Measurements from ENCODE around the gene SLC38A10.
"Not testable (repeated sequence)": the region's sequence is repeated elsewhere in the genome, so short reads cannot be mapped to it uniquely, and the experiment has no call there.

The SLC38A10 gene

DNA sequence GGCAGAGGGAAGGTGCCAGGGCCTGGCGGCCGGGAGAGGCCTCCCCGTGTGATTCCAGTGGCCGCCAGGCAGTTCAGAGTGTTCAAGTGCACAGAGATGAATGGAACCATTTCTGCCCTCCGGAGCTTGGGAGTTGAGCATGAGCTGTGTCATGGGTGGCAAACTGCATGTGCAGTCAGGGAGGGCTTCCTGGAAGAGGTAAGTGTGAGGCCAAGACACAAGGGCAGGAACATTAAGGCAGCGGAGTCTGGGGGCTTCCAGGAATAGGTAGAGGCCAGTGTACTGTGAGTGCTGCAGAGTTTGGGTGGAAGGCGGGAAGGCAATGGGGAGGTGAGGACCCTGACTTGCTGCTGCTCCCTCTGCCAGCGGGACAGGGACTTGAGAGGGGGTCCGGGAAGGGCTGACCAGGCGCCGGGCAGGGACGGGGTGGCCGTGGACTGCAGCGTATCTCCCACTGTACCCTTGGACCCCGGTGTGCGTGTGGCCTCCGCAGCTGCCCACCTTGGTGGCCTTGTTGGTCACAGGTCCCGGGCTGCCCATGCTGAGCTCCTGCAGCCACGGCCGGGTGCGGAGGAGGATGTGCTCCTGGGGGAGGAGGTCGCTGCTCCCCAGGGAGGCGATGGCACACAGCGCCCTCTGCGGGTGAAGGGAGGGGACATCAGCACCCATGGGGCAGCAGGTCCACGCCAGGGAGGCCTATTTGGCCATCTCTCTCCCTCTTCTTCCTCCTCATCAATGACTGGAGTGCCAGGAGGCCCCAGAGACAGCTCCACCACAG, 64.9 kb downstream of the SLC38A10 start:
- no peak for DNase-seq

DNA sequence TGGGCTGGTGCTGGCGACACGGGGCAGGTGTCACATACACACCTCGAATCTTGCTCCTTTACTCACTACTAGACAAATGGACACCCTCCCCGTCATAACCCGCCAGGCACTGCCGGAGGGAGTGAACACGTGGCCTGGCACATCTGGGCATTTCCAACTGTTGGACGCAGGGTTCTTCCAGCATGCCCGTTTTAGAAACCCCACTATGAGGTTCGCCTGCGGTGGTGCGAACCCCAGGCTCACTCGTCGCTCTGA, 65.5 kb downstream of the SLC38A10 start:
- DNase-seq, result no peak

DNA sequence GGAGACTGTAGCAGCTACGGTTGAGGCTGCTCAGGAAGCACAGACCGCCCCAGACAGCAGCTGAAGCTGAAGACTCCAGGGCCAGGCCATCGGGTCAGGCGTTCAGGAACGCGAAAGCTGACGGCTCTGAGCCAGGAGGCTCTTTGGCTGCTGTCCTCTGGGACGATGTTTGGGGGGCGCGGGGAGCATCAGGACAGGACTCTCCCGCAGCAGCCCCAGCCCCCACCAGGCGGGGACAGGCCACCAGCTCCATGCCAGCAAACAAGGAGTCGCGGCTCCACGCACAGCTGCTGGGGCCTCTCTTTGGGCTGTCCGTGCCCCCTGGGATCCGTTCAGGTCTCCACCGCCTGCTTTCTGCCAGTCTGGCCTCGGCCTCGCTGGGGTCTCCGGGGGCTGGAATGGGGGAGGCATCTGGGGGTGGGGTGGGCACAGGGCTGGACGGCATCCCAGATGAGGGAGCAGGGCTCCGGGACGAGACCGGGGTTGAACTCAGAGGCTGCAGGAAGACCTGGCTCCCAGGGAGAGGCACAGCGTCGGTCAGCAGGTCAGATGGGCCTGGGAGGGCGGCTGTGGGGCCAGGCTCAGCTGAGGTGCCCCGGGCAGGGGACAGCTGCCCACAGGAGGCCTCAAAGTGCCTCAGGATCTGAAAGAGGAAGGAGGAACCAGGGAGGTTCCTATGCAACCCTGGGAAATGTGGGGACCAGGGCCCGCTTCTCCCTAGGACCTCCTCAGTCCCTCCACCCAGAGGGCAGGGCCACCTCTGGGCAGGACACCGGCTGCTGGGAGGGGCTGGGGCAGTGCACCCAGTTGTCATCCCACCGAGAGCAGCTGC, 66.1 kb downstream of the SLC38A10 start:
- DNase-seq, result no peak

DNA sequence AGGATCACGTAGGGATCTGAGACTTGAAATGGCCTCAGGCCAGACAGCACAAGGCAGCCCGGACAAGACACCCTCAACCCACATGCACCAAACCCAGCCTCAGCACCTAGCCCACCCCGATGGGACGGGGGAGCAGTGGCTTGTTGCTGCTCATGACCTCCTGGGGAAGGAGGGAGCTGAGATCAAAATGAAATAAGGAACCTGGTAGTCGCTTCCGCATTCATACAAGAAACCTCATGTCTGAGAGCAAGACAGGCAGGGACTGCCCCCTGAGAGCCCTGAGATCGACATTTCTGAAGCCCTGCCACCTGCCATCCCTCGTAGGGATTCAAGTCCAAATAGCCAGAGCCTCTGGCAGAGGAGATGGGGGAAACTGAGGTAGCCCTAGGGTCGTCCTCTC, 66.7 kb downstream of the SLC38A10 start:
- no peak for DNase-seq

DNA sequence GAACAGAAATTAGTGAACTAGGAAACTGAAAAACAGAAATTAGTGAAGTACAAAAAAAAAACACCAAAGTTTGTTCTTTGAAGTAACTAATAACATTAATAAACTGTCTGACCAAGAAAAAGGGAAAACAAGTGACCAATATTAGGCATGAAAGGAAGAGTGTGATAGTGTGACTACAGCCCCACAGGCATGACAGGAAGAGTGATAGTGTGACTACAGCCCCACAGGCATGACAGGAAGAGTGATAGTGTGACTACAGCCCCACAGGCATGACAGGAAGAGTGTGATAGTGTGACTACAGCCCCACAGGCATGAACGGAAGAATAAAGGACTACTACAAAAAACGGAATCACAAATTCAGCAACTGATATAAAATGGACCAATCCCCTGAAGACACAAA, 67.5 kb downstream of the SLC38A10 start:
- DNase-seq, result not testable (repeated sequence)

DNA sequence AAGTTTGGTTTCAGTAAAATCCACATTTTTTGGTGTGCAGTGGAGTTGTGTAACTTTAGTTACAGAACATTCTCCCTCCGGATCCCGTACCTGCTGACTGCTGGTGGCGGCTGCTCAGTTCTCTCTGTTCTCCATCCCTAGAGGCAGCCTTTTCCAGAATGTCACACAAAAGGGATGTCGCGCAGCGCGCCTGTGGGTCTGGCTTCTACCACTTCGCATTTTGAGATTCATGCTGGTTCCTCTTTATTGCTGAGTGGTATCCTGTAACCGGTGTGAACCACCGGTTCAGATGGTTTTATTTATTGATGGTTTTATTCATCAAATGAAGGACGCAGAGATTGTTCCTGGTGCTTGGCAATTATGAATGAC, 71.4 kb downstream of the SLC38A10 start:
- no peak for DNase-seq

DNA sequence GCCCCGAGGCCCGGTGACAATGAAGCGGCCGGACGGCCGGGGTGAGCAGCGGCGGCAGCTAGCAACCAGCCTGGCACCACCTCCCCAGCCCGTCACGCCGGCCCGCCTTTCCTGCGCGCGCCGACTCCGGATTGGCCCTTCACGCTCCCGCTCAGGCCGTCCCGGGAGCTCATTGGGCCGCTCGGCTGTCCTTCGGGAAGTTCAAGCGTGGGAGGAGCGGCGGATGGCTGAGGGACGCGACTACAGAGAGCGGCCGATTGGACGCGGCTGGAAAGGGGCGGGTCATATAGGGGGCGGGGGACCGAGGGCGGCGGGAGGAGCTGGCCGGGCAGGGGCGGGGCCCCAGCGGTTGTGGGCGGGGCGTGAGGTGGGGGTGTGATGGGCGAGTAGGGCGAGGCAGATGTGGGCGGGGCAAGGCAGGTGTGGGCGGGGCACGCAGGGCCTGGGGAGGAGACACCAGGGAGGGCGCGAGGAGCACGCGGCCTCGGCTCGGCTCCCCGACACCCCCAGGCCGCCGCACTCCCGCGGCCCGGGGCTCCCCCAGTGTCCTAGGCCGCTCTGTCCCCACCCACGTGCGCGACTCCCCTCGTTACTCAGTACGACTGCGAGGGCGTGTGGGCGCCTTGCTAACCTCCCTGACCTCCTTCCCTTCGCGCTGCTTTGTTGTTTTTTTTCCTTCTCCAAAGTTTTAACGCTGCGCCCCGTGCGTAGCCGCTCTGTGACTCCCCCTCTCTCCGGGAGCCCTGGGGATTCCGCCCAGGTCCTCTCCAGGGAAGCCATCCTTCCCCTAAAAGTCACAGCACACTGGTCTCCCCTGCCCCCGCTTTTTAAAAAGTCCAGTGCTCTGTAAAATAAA, 72.0 kb downstream of the SLC38A10 start, which contains the start of gene CEP131:
Gene CEP131, minus strand, starts transcription at position 60 of the 856 bp plus-strand sequence. CDS start 2,909 bp downstream, outside the sequence.
- DNase-seq, result peak; percentile 92

DNA sequence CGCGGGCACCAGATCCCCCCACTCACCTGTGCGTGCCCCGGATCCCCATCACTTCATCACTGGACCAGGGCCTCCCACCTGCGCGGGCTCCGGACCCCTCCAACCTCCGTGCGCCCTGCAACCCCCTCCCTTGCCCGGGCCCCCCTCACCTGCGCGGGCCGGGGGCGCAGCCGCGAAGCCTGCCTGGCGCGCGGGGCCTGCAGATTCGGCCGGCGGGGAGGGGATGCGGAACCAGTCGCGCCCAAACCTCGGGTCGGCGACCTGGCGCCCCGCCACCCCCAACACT, 72.5 kb downstream of the SLC38A10 start:
- no peak for DNase-seq

DNA sequence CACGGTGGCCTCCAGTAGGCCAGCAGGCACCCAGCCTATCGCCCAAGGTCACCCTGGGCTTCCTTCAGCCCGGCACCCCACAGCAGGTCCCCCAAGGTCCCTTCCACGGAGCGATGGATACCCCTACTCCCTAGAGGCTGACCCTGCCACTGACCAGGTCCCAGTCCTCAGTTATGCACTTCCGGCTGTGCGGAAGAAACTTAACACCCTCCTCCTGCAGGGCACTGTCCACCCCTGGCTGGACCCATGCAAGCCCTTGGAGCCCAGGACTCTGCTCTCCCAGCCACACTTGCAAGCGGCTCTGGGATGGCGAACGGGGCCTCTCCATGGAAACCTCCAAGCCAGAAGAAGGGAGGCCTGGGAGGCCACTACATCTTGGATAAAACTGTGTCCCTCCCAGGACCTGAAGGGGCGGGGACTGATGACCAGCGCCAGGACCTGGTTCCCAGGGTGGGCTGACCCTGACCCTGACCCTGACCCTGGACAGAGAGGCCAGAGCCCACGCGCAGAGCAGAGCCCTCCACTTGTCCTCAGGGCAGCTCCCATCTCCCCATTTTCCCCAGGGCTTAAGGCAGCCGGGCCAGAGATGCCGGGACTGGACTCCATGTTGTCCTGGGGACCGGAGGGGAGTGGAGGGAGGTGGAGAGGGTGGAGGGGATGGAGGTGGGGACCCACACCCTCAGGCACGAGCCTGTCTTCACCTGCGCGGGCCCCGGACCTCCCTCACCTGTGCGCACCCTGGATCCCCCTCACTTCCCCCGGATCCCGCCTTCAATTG, 73.1 kb downstream of the SLC38A10 start:
- DNase-seq, result peak; percentile 20

DNA sequence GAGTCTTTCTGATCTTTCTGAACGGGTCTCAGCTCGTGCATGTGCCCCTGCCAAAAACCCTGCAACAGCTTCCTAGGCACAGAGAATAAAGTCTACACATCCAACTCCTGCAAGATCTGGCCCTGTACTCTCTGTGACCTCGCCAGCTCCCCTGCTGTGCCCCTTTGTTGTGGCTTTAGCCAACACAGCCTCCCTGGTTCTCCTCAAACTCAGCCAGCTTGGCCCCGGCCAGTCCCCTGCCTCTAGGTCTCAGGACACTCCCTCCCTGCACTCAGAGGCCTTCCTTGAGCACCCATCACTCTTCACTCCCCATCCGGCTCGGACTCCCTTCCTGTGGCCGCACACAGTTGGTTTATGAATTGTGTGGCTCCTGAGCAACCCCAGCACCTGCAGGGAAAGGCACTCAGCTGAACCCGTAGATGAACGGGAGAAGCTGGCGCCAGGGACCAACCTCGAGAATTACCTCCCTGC, 73.7 kb downstream of the SLC38A10 start:
- no peak for DNase-seq

DNA sequence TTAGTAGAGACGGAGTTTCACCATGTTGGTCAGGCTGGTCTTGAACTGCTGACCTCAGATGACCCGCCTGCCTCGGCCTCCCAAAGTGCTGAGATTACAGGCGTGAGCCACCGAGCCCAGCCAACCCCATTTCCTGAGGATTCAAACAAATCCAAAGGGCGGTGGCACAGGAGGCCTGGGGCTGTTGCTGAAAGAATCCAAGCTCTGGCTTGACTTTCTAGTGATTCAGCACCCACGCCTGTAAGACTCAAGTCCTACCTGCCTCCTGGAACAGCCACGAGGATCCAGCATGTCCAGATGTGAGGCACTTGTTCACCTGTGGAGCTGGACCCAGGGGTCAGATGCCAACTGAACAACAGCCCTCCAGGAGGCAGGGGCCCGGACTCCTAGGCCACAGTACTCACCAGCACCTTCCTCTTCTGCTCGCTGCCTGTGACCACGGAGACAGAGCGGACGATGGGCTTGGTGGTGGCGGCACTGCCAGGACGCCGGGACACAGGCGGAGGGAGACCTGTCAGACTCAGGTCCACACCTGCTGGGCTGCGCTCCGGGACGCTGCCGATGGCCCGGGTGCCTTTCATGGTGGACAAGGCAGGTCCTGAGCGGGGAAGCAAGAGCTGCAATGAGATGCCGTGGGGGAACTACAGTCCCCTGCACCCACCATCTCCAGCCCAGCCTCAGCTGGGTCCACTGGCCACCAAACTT, 75.5 kb downstream of the SLC38A10 start:
- no peak for DNase-seq

DNA sequence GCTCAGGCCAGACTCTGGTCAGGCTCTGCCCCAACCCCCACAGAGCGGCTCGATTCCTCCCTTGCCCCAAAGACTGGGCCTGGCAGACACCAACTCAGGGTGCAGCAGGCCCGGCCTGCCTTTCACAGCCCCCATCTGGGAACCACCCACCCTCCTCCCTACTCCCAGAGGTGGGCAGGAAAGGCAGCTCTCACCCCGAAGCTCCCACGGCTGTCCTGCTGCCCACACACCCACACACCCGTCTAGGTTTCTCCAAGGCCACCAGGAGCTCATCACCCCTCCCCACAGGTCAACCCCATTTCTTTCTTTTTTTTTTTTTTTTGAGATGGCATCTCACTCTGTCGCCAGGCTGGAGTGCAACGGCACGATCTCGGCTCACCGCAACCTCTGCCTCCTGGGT, 76.1 kb downstream of the SLC38A10 start:
- DNase-seq, result no peak

DNA sequence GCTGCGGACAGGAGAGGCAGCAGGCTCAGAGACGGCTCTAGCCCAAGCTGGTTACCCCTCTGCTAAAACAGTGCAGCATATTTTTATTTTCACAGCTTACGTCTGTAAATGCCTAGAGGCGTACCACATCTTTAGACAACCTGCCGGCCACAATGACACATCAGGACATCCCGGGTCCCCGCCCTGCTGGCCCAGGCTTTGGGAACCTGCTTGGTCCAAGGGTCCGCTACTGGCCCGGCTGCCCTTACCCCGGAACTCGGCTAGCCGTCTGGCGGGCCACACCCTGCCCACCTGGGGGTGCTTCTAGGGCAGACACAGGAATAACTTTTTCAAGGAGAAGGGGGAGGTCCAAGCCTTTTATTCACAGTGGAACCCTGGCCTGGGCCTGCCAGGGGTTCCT, 76.6 kb downstream of the SLC38A10 start:
- no peak for DNase-seq

DNA sequence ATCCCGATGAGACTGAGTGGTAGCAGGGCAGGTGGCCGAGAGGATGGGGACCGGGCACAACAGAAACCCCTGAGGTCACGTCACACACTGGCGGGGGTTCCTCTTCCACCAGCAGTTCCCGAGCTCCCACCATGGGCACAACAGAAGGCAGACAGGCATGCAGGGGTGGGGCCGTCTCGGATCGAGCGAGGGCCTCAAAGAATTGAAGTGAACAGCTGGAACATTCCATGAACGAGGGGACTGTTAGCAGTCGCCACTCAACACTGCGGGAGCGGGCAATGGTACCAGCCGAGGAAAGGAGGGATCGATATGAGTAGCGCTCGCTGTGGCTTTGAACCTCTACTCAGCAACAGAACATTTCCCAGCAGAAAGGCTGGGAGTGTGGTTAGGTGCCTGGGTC, 77.6 kb downstream of the SLC38A10 start:
- DNase-seq, result no peak

DNA sequence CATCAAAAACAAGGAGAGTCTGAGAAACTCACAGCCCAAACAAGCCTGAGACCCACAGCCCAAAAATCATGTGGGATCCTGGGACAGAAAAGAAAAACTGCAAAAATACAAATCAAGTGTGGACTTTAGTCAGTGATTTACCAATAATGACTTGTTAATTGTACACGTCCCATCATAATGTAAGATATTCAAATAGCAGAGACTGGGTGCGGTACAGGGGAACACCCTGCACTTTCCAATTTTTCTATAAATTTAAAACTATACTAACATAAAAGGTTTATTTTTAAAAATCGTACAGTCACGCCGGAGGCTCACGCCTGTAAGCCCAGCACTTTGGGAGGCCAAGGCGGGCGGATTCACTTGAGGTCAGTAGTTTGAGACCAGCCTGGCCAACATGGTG, 81.1 kb downstream of the SLC38A10 start:
- DNase-seq, result no peak

DNA sequence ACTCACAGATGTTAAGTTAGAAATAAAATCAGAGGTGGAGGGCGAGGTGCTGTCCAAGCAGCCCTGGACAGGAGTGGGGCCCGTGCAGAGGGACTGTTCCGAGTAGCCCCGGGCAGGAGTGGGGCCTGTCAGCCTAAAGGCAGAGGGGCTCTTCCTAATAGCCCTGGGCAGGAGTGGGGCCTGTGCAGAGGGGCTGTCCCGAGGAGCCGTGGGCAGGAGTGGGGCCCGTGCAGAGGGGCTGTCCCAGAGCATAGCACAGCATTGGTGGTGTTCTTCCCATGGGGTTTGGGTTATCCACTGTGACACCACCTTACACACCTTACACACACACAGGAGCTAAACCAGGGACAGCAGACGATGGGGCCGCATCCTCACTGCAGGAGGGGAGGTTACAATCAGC, 82.7 kb downstream of the SLC38A10 start:
- DNase-seq, result no peak

DNA sequence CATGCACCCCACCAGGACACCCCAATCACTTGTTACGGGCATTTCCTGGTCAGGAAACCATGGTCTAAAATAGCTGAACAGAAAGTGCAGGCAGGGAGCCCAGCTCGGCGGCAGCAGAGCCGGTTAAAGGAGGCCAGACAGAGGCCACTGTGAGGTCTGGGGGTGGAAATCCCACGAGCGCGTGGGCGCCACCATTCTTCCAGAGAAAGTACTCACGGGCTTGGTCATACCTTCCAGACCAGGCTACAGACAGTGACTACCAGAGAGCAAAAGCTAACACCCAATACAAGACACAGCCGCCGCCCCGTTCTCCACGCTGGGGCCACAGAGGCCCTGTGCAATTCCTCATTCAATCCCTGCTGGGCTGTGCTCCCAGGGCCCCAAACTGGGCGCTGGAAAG, 84.2 kb downstream of the SLC38A10 start:
- no peak for DNase-seq

DNA sequence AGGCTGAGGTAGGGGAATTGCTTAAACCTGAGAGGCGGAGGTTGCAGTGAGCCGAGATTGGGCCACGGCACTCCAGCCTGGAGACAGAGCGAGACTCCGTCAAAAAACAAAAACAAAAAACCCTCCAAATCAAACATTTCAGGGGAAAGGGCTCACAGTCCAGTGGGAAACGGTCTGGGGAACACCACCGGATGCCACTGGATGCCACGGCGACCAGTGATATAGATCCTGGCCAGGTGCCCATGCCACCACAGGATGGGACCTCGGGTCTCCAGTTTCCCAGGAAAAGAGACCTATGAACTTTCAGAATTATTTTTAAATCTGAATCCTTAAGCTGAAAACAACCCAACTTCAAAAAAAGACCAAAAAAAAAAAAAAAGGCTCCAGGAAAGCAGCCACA, 84.6 kb downstream of the SLC38A10 start:
- no peak for DNase-seq

DNA sequence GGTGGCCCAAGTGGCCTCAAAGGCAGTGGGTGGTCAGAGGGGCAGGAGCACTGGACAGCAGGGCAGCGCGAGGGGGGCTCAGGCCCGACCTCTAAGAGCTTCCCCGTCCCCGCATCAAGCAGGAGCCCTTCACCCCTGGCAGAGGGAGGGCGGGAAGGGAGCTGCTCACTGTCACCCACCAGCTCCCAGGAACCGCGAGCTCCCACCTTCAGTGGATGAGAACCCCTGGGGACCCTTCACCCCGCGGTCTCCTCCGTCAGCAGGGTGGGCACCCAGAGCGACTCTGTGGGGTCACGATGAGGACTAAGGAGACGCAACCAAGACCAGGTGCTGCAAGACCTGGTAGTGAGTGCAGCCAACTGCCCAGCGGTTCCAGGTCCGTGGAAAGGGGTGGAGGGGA, 86.0 kb downstream of the SLC38A10 start:
- no peak for DNase-seq

DNA sequence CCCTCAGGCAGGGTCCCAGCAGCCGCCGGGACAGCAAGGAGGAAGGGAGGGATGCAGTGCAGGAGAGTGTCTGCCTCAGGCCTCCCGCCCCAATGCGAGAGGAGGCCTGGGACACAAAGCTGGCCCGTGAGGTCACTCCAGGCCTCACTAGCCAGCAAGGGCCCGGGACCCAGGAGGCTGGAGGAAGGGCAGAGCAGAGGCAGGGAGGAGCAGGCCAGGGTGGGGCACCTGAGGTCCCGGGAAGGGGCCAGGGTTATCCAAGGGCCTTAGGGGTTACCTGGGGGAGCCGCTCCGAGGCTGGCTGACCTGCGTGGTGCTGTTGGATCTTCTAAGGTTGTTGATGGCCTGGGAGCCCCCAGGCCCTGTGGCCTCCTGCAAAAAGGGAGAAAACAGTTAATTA, 86.5 kb downstream of the SLC38A10 start:
- DNase-seq, result no peak

Measured in right kidney (tissue), 1 donor.